HepG2 (cell line): ENCODE results near the gene TUFM. TPM values are rescaled to one million over a fixed set of nuclear protein-coding genes. Genes with fewer than 3 reads are reported as not detected.
"Not testable (repeated sequence)": the region's sequence is repeated elsewhere in the genome, so short reads cannot be mapped to it uniquely, and the experiment has no call there.

ENCODE experiments used
- ATAC-seq: fragments of 200-7000 bp; cut with Tn5 transposase; 3 replicates; pipeline ENCODE4 v1.9.1; 2020; ENCODE audit warnings: mild to moderate bottlenecking, moderate library complexity
- BruUV-seq: library from RNA; stranded (reverse); fragments of 400-500 nt; replicated peaks from 2 replicates; lab custom pipeline; 2021; lab: Mats Ljungman, UMichigan
- CTCF ChIA-PET: fragments of 300-600 bp; formaldehyde crosslinking; extraction: SDS; loops from one replicate; lab custom pipeline; 2021; ENCODE audit warnings: low total read pairs, inconsistent platforms, low intra/inter-chr PET ratio; lab: Yijun Ruan, JAX
- POLR2A ChIA-PET: fragments of 350-600 bp; sonication (Branson Sonifier 250); formaldehyde crosslinking; loops from one replicate; lab custom pipeline; 2020; ENCODE audit warnings: antibody characterized with exemption, inconsistent platforms; lab: Yijun Ruan, JAX
- DNase-seq: peaks from one replicate; pipeline ENCODE4 v3.0.0-alpha.2; 2015; ENCODE audit warnings: low spot score
- FAIRE-seq: peaks from 3 replicates; lab custom pipeline; 2011; peaks lifted over from hg19 to GRCh38; lab: Jason Lieb, UNC
- H2AFZ ChIP-seq: one replicate; pipeline ENCODE4 v1.6.1; 2011; ENCODE audit warnings: low read length, inconsistent platforms
- H3K27ac ChIP-seq: fragments of 300-600 bp; 3 replicates; pipeline ENCODE4 v1.8.0; 2011; ENCODE audit warnings: mixed run types, mild to moderate bottlenecking, mixed read lengths, low read length, inconsistent platforms; ENCODE audit not compliant: insufficient read depth; ENCODE audit errors: extremely low read length
- H3K27me3 ChIP-seq, 2 experiments: fragments of 200-600 bp in 1 of 2; 2 replicates in 1 of 2; 3 replicates in 1 of 2; pipeline versions ENCODE4 v1.6.0 to v1.8.0; 2011; ENCODE audit warnings: low read length in 2 of 2, mild to moderate bottlenecking in 2 of 2, moderate library complexity in 2 of 2, inconsistent platforms in 1 of 2; ENCODE audit not compliant: insufficient read depth in 2 of 2, control insufficient read depth in 1 of 2
- H3K36me3 ChIP-seq, 2 experiments: fragments of 200-600 bp in 1 of 2; replicated peaks in 1 of 2; 2 replicates in 1 of 2; 3 replicates in 1 of 2; pipeline versions ENCODE4 v1.5.1 to v1.8.0; 2011; ENCODE audit warnings: low read length in 2 of 2, inconsistent platforms in 1 of 2; ENCODE audit not compliant: insufficient read depth in 2 of 2, control insufficient read depth in 1 of 2
- H3K4me1 ChIP-seq: 2 replicates; pipeline ENCODE4 v1.5.1; 2012; ENCODE audit warnings: low read length, inconsistent platforms; ENCODE audit not compliant: insufficient read depth
- H3K4me2 ChIP-seq: 2 replicates; pipeline ENCODE4 v1.6.0; 2011; ENCODE audit warnings: low read depth, low read length, inconsistent platforms
- H3K4me3 ChIP-seq, 3 experiments: fragments of 200-600 bp in 1 of 3; sonication (generic), shearing (Covaris generic) in 1 of 3; replicated peaks in 1 of 3; 2 replicates each; pipeline ENCODE4 v1.5.1; 2011 to 2016; ENCODE audit warnings: low read length in 3 of 3, inconsistent platforms in 2 of 3, low read depth in 2 of 3, mild to moderate bottlenecking in 2 of 3, control low read depth in 1 of 3, mixed read lengths in 1 of 3; ENCODE audit not compliant: insufficient read depth in 1 of 3
- H3K79me2 ChIP-seq: one replicate; pipeline ENCODE4 v1.6.1; 2011; ENCODE audit warnings: low read length, inconsistent platforms; ENCODE audit not compliant: insufficient read depth
- H3K9ac ChIP-seq: 2 replicates; pipeline ENCODE4 v1.6.0; 2011; ENCODE audit warnings: mild to moderate bottlenecking, low read depth, low read length, inconsistent platforms; ENCODE audit not compliant: insufficient read depth
- H3K9me3 ChIP-seq: 2 replicates; pipeline ENCODE4 v1.5.1; 2012; ENCODE audit warnings: mild to moderate bottlenecking, low read length
- H4K20me1 ChIP-seq: 2 replicates; pipeline ENCODE4 v1.6.0; 2011; ENCODE audit warnings: inconsistent platforms, mild to moderate bottlenecking, low read length, moderate library complexity; ENCODE audit not compliant: insufficient read depth
- ZNF317 ChIP-seq: sonication (generic); formaldehyde crosslinking; IDR thresholded peaks from 2 replicates; pipeline ENCODE4 v1.5.0; 2020; ENCODE audit warnings: mild to moderate bottlenecking, missing genetic modification reagents
- ZNF318 ChIP-seq: sonication (generic); formaldehyde crosslinking; IDR thresholded peaks from 2 replicates; pipeline ENCODE4 v1.4.0; 2020; ENCODE audit warnings: mild to moderate bottlenecking, missing genetic modification reagents
- whole genome bisulfite sequencing: methylation state at CpG from one replicate; pipeline ENCODE4 v1.1.6; 2017; ENCODE audit warnings: low lambda C conversion rate; 5-methylcytosine and 5-hydroxymethylcytosine counted together
- in situ Hi-C: cut with HindIII; loops from 2 replicates; pipeline ENCODE4 v1.10.0; 2017; ENCODE audit warnings: low pct_unique_long_range_greater_than_20kb; ENCODE audit not compliant: extremely low pct_ligation_motif_present
- intact Hi-C: fragments of 100-400 bp; cut with micrococcal nuclease; formaldehyde crosslinking; loops from one replicate; pipeline ENCODE4 v1.10.0; 2022; ENCODE audit not compliant: unreplicated experiment
- polyA plus RNA-seq, 8 experiments: library from polyadenylated mRNA; depleted of rRNA in 3 of 8; stranded (reverse) in 7 of 8; unstranded in 1 of 8; fragments of >200 nt; fragmentation: Illumina TruSeq in 4 of 8; extraction: Trizol in 4 of 8; gene quantifications; 2 replicates each; pipeline versions ENCODE4 v1.2.1 to v1.2.3, GENCODE V29; 2011 to 2016; ENCODE audit warnings: low read depth in 4 of 8, missing spikeins in 1 of 8, mixed read lengths in 1 of 8; ENCODE audit not compliant: insufficient read depth in 1 of 8
- total RNA-seq, 5 experiments: library from RNA; depleted of rRNA; stranded (reverse); fragments of >200 nt; fragmentation: Illumina TruSeq; extraction: Trizol; gene quantifications; 2 replicates each; pipeline ENCODE4 v1.2.3, GENCODE V29; 2016; ENCODE audit warnings: low read depth in 1 of 5

TUFM gene
- total and polyA plus RNA-seq, 2 of the 13 experiments (the other 11 are each of a cell fraction or from before 2014, with no cell fraction given): 206 to 298 TPM

GRCh38 chr16:28882551-28883160, 36.5 kb upstream of the TUFM start (continued):
- no peak for TF ChIP-seq ZNF318 (CRISPR knock-in tag)
- TF ChIP-seq ZNF317 (CRISPR knock-in tag): no peak

DNA sequence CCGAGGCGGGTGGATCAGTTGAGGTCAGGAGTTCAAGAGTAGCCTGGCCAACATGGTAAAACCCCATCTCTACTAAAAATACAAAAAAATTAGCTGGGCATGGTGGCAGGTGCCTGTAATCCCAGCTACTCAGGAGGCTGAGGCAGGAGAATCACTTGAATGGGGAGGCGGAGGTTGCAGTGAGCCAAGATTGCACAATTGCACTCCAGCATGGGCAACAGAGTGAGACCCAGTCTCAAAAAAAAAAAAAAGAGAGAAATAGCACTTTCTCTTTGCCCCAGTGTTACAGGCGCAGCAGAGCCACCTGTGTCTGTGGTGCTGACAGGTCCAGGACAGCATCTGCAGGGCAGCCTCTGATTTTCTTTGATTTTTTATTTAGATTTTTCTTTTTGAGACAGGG, 35.4 kb upstream of the TUFM start:
- ATAC-seq, H3K9me3 ChIP-seq, H3K79me2 ChIP-seq, H3K27ac ChIP-seq, in situ Hi-C loops, H3K4me1 ChIP-seq, H3K9ac ChIP-seq, FAIRE-seq, DNase-seq, BruUV-seq, H2AFZ ChIP-seq, H3K4me2 ChIP-seq, H4K20me1 ChIP-seq, intact Hi-C loops, CTCF ChIA-PET, H3K4me3 ChIP-seq, H3K27me3 ChIP-seq: not testable (repeated sequence)
- H3K36me3 ChIP-seq: peaks cover 8 to 13% of the 10 kb centered on the region in 2 experiments; a peak in 4 of 5 replicates
- POLR2A ChIA-PET: interaction anchor here (0.6 kb wide), 1 partner anchor 8 kb away, joined by 4 read pairs; no protein-coding TSS in a partner anchor
- WGBS: 97% methylated on average over 4 of the region's 4 CpGs
